Right renal pelvis (tissue), 4 donors: ENCODE data around the gene GAL3ST3. TPM values are rescaled to one million over a fixed set of nuclear protein-coding genes. Genes with fewer than 3 reads are reported as not detected.
A peak's percentile ranks its signal among the peaks of the same experiment; 100 is the strongest.

ENCODE experiments used
- DNase-seq, 4 donors: peaks; one replicate each; pipeline ENCODE4 v3.0.0-alpha.2; 2013; ENCODE audit warnings: low read depth in 4 of 4, low spot score in 3 of 4, missing footprints in 1 of 4
- polyA plus RNA-seq, 4 donors: library from polyadenylated mRNA; unstranded; fragments of 120-200 nt; gene quantifications; one replicate each; pipeline ENCODE4 v1.2.1, GENCODE V29; 2013; ENCODE audit not compliant: insufficient read length in 4 of 4

The GAL3ST3 gene
- polyA plus RNA-seq, 4 donors: 4.8 to 7.4 (median 5.2) TPM

DNA sequence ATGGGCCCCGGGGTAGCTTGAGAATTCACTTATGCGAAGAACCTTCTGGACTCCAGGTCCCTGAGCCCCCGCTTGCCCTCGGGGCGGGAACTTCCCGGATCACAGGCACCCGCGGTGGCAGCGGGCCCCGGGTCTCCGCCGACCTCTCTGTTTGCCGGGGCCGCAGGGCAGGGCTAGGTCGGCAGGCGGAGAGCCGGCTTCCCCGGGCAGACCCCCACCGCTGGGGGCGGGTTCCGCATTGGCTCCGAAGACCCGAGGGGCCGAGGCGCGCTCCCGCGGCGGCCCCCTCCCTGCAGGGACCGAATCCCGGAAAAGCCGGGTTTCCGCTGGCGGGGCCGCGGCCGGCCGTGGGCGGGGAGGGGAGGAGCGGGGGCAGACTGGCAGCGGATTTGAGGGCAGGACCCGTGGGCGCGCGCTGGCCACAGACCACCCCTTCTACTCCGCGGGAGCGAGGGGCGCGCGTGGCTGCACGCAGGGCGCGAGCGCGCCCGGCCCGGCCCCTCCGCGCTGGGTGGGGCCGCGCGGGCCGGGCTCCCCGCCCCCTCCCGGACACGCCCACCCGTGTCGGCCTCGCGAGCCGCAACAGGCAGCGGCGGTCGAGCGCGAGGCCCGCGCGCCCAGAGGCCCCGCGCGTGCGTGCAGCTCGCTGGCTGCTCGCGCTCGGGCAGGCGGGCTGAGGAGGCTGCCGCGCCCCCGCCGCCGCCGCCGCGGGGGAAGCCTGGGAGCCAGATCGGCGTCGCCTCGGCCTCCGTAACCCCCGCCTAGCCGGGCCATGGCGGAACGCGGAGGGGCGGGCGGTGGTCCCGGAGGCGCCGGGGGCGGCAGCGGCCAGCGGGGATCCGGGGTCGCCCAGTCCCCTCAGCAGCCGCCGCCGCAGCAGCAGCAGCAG, 21.0 kb upstream of the GAL3ST3 start, which contains the start of gene PACS1:
PACS1 (plus strand) TSS at position 558 of the 889 bp plus-strand sequence; CDS start at position 773, 215 bp downstream.
- DNase-seq: peak in 1 of 4 donors; percentile 37

DNA sequence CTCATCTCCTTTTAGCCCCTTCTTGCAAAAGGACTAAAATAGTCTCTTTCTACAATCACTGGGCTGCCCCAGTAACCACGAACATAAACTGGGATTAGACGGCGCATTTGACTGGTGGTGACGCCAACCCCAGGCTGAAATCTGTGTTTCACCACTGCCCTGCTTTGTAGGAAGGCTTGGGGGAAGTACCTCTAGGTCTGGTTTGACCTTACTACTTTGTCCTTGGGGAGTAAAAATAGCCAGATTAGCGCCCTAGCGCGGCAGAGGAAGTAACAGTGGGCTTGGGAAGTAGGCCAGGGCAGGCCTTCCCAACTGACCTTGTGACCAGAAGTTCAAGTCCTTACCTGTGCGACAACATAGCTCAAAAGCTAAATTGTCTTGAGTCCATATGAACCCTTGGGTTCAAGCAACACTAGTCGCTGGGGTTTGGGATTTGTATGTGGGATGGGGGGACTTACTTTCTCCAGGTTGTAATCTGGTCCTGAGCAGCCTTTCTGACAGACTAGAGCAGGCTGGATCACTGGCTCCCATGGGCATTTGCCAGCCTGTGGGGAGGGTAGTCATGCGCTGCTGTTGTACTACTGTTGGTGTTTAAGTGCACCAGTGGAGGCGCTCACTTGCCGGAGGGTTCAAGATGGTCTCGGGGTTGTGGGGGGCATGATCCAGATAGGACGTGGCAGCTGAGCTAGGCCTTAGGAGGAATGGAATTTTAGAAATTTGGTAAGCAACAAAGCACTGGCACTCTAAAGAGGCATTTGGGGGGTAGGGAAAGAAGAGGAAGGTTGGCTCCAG, 20.2 kb upstream of the GAL3ST3 start:
- DNase-seq: no peak

DNA sequence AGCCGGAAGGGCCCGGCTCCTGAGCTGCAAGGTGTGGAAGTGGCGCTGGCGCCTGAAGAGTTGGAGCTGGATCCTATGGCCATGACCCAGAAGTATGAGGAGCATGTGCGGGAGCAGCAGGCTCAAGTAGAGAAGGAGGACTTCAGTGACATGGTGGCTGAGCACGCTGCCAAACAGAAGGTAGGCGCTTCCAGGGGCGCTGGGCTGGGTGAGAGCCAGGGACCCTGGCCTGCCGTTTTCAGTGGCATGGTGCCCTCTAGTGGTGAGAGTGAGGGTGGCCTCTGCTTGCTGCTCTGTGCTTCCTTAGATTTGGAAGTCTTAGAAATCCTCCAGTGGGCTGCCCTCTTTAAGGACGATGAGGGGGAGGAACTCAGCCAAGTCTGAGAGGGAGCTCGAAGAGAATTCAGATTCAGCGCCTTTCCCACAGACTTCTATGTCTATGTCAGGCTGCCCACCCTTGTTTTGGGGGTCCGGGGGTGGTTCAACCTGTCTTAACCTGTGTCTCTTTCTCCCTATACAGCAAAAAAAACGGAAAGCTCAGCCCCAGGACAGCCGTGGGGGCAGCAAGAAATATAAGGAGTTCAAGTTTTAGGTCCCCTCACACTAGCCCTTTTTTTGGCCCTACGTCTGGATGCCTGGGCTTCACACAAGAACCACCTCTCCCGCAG, 19.3 kb upstream of the GAL3ST3 start:
- peak in 2 of 4 donors; percentile 62 to 63 for DNase-seq

DNA sequence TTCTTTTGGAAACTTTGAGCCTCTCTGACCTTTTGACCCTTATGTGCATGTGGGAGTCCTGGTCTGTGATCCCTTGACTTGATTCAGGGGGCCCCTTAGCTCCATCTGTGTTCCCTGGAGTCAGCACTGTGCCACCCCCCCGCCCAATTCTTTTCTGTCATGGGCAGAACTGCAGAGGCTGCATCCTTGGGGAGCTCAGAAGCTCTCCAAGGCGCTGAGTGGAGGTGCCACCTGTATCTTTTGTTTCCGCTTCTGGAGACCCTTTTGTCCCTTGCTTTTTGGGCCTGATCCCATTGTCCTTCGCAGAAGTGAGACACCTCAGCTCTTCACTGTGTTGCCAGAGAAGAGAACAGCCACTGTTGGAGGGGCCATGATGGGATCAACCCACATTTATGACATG, 18.7 kb upstream of the GAL3ST3 start:
- no peak for DNase-seq

DNA sequence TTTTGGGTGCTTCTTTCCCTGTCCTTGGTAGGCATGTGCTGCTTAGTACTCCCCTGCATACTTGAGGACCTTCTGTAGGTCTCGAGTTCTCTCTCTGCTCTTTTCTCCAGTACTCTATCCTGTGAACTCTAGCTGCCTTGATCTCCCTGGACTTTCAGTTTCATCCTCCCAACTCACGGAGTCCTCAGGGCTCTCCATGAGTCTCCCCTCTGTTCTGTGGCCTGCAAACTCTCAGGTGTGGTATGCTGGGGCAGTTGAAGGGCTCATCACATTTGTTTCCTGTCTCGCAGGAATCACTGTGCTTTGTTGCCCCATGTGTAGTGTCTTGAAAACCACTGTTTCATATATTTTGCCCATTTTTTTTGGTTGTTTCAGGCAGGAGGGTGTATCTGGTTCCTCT, 17.8 kb upstream of the GAL3ST3 start:
- DNase-seq: no peak

DNA sequence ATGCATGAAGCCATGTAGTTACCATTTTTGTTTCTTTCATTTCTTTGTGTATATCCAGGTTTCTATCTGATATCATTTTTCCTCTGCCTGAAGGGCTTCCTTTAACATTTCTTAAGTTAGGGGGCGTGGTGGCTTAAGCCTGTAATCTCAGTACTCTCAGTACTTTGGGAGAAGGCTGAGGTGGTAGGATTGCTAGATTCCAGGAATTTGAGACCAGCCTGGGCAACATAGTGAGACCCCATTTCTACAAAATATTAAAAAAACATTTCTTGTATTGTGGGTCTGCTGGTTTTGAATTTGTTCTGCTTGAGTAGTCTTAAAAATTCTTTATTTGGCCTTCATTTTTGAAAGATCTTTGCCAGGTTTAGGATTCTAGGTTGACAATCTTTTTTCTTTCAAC, 15.6 kb upstream of the GAL3ST3 start:
- DNase-seq: no peak

DNA sequence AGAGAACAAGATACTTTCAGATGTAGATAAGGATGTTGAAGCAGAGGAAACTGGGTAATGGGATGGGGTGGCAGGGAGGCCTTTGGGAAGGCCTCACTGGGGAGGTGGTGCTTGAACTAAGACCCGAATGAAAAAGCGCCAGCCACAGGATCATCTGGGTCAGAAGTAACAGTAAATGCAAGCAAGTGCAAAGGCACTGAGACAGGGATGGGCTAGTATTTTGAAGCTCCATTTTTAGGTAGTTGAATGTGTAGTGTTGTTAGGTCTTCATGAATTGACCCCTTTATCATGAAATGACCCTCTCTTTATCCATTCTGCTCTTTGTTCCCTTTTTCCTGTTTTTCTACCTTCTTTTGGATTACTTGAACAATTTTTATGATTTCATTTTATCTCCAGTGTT, 14.9 kb upstream of the GAL3ST3 start:
- DNase-seq: no peak

DNA sequence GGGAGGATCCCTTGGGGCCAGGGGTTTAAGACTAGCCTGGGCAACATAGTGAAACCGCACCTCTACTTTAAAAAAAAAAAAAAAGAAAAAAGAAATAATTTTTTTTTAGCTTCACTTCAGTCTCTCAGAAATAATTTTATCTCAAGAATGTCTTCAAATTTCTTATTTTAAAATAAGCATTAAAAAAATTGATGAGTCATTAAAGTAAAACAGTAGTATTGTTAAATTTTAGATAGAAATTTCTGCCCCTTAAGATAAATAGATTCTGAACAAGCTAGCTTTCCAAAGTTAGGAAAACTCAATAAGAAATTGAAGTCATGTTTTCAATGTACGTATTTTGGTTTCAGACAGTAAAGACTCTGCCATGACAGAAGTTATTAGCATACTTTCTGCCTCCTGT, 13.4 kb upstream of the GAL3ST3 start:
- no peak for DNase-seq

DNA sequence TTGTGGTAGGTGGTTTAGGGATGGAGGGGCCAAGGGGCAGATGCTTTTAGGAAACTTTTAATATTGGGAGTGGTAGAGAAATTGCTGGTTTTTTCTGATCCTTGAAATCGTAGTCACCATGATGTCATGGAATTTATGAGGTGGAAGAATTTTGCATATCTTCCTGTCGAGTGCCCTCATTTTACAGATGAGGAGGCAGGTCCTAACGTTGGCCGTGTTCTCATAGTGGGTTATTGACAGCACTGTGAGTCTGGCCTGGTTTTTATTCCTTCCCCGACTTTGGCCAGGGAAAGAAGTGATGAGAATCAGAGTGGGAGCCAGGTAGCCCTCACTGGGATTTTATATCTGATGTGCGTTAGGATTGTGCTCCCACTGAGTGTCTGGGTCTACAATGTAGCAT, 12.3 kb upstream of the GAL3ST3 start:
- no peak for DNase-seq

DNA sequence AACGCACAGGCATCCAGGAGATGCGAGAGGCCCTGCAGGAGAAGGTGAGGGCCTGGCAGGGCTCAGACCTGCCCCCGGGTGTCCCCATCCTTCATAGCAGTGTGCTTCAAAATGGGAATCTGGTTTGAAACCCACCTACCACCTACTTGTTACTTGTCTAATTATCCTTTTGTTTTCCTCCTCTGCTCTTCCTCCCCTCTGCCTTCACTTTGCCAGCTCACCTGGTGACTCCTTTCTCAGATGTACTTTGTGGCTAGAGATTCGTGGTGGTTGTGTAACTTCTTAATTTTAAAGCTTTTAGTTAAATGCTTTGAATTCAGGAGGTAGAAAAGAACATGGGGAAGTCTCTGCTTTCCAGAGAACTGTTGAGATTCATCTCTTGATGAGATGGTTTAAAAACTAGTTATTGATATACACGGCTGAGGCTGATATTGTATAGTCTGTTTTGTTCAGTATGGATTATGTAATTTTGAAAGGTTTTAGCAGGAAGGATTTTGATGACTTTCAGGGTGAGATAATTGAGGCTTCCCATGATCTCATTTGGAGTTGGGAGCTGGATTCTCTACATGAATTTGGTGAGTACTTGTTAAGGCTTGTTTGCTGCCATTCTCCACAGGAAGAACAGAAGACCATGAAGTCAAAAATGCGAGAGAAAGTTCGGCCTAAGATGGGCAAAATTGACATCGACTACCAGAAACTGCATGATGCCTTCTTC, 11.2 kb upstream of the GAL3ST3 start:
- no peak for DNase-seq

DNA sequence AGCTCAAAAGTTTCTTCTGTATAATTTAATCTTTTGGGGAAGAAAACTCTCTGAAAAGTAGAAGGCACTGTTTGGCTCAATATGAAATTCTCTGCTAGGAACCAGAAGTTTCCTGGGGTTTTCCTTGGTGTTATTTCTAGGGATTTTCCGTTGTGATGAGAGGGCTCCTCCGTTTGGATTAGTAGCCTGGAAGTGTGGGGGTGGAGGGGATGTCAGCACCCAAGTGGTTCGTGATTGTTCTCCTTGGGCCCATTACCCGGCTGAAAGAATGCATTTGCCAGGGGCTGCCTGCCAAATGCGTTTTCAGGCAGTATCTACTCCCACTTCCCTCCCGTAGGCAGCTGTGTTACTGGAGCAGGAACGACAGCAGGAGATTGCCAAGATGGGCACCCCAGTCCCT, 7.5 kb upstream of the GAL3ST3 start:
- DNase-seq: no peak

DNA sequence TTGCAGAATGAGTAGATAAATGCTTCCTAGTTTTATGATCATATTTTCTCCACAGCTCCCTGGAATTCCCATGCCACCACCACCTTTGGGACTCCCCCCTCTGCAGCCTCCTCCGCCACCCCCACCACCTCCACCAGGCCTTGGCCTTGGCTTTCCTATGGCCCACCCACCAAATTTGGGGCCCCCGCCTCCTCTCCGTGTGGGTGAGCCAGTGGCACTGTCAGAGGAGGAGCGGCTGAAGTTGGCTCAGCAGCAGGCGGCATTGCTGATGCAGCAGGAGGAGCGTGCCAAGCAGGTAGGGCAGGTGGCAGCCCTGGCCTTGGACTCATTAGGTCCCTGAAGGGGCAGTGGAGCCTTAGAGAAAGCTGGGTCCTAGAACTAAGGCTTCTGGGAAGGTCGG, 6.1 kb upstream of the GAL3ST3 start:
- no peak for DNase-seq

DNA sequence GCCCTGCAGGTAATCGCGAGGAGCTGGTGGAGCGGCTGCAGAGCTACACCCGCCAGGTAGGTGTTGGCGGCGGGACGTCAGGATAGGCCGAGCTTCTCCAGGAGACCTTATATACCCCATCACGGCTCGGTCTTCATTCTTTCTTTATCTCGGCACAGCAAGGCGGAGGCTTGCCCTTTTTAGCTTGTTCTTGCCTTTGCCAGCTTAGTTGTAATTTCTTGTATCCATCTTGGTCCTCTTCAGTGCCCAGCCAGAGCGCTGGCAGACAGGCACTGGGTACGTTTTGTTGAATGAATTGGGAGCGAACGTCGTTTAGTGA, 3.7 kb upstream of the GAL3ST3 start:
- no peak for DNase-seq

DNA sequence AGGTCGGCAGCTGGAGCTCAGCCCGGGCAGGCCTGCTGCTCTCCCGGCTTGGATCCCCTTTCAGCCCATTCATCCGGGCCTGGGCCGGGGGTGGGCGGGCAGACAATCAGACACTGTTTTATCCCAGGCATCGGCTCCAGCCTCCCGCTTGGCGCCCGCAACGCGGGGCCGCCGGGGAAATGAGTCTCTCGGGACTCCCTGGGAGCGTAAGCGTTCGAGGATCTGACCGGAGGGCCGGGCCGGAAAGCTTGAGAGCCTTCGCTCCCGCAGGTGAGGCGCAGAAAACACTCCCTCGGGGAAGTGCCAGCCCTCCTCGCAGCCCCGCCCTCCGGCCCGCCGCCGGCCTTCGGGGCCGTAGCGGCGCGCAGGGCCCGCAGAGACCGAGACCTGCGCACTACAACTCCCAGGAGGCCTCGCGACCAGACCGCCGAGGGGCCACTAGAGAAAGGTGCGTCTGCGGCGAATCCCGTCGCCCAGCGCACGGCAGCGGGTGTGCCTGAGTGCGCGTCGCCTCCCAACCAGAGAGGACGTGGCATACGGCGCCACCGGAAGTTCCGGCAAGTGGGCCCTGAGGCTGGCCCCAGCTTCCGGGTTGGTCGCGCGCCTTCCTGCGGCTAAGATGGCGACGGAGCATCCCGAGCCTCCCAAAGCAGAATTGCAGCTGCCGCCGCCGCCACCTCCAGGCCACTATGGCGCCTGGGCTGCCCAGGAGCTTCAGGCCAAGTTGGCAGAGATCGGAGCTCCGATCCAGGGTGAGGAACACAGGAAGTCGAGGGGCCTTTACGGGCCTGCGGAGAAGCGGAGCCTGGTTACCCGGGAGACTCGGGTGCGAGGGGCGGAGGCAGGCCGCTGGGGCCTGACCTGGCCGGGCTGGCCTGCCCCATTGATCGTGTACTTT, 3.1 kb upstream of the GAL3ST3 start, which contains the start of gene SF3B2:
SF3B2 (plus strand) TSS at position 599 of the 898 bp plus-strand sequence; CDS start at position 620, 21 bp downstream.
- DNase-seq: peak; percentile 91 to 97 (median 95)

DNA sequence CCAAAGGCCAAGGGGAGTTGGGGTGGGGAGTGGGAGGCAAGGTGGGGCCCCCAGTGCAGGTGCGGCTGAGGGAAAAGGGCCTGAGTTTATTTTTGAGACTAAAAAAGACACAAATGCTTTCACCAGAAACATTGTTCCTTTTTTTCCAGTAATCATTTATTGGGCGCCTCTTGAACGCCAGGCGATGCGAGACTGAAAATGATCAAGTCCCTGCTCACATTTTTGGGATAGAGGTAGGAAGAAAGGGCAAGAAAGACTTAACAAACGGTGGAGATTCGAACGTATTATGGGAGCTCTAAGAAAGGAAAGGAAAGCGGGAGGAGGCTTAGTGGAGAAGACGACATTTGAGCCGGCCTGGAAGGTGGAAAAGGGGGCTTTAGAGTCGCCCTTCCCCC, 2.4 kb upstream of the GAL3ST3 start:
- no peak for DNase-seq

DNA sequence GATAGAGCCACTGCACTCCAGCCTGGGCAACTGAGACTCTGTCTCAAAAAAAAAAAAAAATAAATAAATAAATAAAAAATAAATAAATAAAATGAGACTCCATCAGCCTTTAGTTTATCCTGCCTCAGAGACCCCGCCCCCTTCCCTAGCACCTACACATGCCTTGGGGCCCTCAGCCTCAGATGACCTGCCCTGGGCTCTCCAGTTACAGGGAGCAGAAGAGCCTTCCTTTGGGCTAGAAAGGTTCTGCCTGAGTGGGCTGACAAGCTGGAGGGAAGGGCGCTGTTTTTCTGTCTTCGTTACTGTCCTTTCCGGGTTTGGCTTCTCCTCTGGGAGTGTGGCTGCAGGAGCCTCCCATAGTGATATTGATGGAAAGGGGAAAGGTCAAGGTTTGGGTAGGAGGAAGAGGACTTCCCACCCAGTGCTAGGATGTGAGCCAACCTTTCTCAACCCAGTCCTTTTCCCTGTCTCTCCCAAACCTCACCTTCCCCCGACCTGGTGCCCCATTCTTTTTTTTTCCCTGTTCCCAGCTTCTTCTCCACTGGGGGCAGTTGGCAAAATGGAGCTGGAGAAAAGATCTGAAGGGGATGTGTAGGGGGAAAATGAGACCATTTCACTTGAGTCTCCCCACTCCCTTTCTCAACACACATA, 1.7 kb upstream of the GAL3ST3 start:
- DNase-seq: no peak

DNA sequence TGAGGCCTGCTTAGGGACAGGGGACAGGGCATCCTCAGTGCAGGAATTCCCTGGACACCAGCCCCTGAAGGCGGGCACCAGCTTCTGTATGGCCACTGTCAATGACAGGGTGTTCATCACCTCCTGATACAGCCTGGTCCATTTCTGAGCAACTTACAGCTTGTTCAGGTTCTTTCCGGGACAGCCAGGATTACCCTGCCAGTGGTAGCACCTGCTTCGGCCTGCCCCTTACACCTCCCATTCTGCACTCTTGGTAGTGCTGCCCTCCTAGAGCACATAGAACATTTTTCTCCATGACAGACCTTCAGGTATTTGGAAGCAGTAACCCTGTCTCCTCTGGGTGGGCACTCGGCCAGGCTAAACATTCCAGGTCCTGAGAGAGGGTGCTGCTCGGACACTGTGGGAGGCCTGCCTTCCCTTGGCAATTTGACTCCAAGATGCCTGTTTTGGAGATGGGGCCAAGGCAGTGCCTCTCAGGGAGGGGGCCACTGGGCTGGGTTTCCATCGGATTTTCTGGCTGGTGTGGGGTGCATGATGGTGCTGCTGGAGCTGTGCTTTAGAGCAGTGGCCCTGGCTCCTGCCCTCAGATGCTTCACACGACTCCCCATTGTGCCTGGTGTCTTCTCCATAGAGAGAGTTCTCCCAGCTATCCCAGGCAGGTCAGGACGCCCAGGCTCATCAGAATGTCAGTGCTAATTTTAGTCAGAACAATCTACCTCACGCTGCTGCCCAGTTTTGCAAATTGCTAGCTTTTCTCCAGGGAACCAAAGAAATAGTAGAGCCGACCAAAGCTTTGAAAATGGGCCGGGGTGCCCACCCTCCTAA, 1.2 kb downstream of the GAL3ST3 start:
- DNase-seq: no peak

DNA sequence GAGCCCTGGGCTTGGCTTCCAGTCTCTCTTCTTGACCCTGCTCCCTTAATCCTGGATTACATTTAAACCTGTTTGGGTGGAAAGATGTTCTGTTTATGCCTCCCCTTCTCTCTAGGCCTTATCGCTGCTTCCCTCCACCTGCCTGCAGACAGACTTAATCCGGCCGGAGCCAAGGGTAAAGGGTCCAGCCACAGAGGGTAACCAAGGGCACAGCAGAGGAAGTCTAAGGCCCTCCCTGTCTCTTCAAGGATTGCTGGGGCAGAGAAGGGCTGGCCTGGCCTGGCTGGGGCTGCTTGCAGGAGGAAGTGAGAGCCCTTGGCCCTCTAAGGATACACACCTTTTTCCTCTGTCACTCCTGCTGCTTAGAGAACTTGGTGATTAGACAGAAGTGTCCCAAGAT, 2.1 kb downstream of the GAL3ST3 start:
- DNase-seq: no peak
